Medulla oblongata (tissue), 1 donor: Measurements from ENCODE around the gene SUCLG1.
A peak's percentile ranks its signal among the peaks of the same experiment; 100 is the strongest.
"Not testable (repeated sequence)": the region's sequence is repeated elsewhere in the genome, so short reads cannot be mapped to it uniquely, and the experiment has no call there.

Experiments
- DNase-seq: peaks from one replicate; pipeline ENCODE4 v3.0.0-alpha.2; 2015; ENCODE audit errors: extremely low spot score

Gene SUCLG1

DNA sequence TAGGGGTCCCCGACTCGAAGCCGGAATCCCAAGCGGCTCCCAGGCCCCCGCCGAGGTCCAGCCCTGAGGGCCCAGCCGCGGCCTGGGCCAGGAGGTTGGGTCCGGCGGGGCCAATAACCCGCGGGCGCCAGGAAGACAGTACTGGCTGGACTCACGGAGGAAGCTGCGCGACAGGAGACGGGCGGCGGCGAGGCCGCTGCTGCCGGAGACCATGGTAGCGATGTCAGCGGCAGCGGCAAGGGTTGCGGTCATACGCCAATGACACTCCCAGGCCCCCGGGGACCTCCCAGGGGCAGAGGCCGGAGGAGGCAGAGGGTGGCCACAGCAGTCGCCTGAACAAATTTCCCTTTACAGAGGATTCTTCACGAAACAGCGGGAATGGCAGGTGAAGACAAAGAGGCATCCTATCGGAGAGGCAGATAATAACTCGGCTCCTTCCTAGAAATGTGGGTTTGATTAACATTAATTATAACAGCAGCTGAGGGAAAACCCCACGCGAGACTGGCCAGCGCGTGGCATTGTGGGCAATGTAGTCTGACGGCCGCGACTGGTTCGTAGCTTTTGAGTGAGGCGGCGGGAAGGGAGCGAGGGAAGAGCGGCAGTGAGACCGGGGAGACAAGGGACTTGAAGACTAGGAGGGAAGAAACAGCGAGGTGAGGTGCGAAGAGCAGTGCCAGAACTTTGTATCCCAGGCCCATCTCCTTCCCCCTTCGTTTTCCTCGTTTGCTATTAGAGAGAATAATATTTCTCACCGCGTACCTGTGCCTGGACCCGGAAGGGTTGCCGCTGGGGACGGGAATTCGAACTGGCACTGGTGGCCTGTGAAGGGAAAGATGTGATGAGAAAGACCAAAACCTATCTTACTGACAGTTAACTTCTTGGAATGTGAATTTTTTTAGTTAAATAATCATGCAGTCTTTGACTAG is at the start of gene SUCLG1:
SUCLG1 (minus strand) TSS at position 263 of the 926 bp plus-strand sequence; CDS start at position 252, 11 bp downstream.
- DNase-seq = peak; percentile 93

DNA sequence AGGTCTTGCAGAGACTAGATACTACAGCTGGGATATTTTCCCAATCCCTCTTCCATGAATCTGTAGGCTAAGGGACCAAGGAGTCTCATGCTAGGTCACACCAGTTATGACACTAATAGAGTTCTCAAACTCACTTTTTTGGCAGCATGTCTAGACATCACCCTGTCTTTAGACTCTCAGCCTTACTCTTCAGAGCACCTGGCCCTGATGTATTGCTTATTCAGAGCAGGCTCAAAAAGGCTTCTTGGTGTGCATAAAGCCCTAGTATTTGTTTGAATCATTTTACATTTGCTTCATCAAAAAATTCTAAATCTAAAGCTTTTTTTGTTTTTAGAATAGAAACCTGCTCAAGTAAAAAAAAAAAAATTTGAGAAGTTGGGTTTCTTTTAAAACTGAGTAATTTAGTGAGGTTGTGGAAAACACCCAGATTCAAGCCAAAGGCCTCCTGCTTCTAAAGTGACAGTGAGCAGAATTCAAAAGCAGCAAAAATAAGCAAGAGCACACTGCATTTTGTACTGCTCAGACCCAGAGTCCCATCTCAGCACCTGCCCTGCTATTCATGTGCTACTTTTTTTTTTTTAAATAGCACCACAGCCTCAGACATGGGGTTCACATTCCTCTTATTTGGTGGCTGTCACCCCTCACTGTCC is 39.2 kb upstream of the SUCLG1 start:
- DNase-seq = no peak

DNA sequence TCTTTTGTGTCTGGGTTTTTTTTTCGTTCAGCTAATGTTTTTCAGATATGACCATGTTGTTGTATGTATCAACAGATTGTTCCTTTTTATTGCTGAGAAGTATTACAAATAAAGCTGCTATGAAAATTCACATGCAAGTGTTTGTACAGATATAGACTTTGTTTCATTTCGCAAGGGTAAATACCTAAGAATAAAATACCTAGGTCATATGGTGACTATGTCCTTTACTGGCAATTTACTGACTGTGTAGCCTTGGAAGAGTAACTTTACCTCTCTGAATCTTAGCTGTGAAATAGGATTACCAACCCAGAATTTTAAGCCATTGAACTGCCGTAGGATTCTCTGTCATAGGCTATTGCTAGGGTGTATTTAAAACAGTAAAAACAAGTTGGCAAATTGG is 38.2 kb upstream of the SUCLG1 start:
- DNase-seq = no peak

DNA sequence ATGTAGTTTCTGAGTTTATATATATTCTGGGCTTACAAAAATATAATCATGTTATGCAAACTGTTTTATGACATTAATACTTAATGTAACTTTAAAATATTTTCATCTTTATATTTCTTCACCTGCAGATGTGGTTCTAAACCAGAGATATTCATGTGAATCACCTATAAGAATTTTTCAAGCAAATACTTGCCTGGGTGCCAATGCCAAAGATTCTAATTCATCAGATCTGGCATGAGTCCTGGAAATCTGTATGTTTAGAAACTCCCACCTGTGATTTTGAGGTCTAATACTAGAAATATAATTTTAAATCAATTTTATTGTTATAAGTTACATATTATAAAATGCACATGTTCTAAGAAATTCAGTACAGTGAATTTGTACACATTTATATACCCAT is 37.3 kb upstream of the SUCLG1 start:
- DNase-seq = no peak

DNA sequence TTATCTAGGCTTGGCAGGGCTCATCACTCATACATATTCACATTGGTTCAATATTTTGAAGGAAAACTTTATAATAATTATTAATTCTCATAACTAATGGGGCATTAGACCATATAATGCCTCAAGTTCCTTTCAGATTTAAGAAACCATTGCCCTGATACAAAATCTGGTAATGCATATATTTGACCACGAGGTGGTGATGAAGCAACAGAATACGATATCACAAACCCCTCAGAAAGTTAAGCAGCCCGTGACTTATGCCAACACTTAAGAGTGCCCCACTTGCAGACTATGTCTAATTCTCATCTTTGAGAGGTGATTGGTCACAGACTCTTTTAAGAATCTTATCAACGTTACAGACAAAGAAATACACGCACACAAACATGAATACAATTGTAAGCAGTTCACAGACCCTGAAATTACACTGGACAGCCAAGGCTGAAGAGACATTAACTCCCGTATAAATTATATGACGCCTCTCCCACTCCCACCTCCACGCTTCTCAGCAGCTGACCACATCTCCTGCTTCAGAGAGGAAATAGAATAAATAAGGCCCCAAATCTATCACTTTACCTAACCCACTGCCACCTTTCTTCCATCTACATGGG is 36.6 kb upstream of the SUCLG1 start:
- DNase-seq = peak; percentile 88

DNA sequence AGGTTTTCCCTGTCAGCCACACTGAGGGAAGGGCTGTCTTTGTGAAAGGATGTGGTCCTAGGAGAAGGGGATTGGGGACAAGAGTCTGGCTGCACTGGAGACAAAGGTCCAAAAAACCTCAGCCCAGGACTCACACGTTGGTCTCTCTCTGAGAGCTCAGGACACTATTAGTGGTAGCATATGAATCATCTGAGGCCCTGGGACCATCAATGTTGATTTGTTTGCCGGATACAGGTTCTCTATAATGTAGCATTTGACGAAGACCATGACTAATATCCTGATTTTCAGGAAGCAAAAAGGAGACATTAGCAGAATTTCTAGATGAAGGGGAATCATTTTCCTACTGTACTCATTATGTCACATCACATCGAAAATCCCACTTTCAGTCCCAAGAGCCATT is 35.0 kb upstream of the SUCLG1 start:
- DNase-seq = no peak

DNA sequence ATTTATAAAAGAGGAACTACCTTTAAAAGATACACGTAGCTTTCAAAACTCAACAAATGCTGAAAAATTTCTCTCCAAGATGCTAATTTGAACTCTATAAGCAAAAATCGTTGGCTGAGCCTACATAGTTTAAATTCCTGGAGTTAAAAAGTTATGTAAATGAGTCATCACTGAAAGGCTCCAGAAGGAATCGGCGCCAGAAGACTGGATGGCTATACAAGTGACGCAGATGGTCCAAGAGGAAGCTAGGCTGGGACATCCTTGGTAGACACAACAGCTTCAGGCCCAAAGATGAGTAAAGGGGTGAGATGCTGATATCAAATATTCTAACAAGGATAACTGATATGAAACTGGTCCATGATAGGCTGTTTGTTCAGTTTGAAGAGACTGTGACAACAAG is 34.4 kb upstream of the SUCLG1 start:
- no peak for DNase-seq

DNA sequence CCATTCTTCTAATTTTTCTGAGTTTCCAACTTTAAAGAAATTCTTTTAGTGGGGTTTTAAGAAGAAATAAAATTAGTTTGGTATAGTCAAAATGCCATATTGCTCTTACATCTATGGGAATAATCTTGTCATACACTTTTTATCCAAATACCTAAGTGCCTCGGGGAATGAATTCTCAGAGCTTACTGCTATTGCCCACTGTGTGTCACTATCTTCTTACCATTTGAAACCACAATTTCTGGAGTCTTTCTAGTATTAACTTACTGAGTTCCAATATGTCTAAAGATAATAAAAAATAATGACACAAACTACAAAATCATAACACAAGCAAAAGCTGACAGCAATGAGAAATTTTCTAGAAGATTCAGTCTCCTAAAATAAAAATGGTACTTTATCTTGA is 33.5 kb upstream of the SUCLG1 start:
- DNase-seq = no peak

DNA sequence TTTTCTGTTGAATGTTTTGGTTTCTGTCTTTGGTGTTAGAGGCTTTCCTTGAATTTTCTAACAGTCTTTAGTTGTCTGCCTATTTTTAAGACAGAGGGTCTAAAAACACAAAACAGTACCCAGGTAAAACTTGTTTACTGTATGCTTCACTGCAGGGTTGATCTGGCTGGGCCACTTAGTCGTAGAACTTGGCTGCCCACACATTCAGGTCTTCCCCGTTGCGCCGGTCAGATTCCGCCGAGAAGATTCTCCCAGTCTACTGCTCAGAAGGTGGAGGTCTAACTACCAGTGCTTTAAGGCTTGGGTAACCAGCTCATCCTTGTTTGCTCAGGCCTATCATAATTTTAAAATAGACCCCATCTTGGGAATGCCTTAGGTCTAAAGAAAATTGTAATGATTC is 32.7 kb upstream of the SUCLG1 start:
- DNase-seq = no peak

DNA sequence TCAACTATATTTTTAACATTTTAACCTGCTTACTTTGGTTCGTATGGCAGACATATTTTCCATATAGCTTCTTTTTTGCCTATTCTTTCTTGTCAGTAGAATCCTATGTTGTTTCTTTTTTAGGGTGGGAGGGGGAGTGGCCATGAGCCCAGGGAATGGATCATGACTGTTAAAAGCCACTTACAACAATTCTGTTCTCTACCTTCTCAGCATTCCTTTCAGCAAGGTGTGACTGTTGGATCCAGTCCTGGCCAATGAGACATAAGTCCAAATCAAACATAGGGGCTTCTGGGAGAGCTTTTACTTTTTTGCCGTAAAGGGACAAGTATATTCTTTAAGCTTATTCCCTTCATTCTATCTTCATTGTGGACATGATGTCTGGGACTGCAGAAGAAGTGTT is 32.2 kb upstream of the SUCLG1 start:
- DNase-seq = no peak

DNA sequence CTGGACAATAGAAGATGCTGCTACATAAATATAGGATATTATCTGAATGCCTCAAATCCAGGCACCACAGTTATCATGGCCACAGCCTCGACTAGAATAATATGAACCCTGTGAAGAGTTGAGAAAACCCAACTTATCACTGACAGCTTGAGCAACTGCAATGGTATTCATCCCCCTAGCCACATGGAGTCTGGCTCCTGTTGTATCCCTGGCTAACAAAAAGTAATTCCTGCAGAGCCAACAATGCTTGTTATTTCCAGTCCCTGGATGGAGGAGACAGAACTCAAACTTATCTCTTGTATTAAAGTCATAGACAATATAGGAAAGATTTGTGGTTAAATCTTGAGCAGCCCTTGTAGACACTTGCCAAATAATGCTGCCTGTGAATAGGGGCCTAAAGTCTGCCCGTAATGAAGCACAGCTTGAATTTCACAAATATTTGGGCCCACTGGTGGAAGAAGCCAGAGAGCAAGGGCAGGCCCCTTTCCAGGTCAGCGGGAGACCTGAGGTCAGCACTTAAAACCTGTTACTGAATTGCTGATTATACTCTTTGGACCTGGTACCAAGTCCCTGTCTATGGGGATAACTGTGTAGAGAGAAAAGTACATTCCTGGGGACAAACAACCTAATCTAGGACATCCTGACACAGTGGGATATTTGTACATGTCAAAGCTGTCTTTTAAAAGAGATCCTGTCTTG is 28.4 kb upstream of the SUCLG1 start:
- no peak for DNase-seq

DNA sequence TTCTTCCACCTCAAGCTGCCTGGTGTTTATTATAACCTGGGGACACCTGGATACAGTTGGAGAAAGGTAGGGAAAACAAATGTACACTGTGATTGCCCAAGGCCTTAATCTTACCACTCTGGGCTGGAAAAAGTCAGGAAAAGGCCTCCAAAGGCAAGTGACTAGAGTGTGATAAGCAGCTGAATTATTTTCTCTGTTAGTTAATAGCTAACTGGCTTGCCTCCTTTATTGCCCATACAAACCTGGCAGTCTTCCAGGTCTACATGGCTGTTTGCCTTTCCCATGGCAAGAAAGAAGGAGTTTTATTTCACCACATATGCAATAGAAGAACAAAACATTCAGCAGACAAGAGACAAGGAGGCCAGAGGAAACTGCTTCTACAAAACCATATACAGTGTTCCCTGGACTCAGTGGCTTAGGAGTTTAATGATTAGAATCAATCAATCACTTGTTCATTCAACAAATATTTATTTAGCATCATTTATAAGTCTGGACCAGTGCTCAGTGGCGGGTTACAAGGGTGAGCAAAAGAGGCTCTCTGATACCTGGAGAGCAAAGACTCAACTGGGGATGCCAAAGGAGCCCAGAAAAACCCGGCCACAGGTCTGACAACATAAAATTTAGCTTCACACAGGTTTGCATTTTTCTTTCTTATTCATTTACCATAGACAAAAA is 27.5 kb upstream of the SUCLG1 start:
- DNase-seq = no peak

DNA sequence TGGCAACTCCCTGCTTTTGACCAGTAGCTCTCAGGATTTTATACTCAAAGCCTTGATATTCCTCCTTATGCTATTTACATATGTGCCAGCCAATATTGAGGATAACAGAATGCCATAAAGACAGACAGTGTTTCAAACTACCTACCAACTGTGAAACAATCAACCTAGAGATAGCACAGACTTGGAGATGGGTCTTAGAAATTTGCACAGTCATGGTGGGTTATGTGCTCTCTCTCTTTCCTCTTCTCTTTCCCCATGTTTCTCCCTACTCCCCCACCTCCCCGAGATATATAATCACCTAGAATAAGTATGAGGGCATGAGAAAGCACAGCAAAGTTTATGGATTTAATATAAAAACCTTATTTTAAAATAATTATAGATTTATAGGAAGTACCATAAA is 24.2 kb upstream of the SUCLG1 start:
- DNase-seq = no peak

DNA sequence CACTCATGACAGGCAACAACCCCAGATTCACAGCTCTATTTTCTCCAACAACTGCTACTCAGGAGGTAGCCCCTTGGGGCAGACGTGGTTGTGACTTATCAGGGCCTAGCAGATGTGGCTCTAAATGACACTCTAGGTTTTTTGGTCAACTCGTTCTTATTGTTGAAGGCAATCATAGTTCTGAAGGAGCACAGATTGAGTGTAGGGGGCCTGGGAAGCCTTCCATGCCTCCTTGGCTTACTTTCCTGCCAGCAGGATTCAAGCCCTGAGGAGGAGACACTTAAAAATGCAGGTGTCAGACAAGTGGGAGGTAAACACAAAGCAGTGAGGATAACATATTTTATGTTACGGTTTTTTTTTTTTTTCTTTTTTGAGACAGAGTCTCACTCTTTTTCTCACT is 23.5 kb upstream of the SUCLG1 start:
- no peak for DNase-seq

DNA sequence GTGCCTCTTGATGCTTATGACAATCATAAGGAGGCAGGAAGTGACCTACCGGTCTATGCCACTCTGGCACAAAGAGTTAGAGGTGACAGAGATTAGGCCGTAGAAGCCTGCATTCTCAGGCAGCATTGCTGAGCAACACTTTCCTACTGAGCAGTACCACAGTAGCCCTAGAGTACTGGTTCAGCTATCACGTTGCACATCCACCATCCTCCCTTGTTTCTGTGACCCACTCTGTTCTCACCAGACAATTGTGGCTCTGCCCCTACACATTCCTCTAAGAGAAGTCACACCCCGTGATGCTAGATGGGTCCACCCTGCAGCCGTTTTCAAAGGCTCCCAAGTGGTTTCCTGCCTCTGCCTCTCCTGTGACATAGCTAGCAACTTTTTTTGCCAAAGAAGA is 22.6 kb upstream of the SUCLG1 start:
- no peak for DNase-seq

DNA sequence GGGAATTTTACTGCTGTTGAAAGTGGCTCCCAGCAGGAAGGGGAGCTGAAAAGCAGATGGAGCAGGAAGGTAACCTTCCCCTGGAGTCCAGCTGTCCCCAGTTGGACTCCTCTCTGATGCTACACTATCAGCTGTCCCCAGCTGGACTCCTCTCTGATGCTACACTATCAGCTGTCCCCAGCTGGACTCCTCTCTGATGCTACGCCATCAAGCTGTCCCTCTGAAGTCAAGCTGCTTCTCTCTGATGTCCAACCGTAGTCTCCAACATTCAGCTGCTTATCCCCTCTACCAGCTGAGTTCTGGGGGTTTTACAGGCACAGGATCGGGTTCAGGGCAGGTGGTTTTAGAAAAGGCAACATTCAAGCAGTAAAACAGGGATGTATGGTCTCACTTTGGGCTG is 19.8 kb upstream of the SUCLG1 start:
- DNase-seq = no peak

DNA sequence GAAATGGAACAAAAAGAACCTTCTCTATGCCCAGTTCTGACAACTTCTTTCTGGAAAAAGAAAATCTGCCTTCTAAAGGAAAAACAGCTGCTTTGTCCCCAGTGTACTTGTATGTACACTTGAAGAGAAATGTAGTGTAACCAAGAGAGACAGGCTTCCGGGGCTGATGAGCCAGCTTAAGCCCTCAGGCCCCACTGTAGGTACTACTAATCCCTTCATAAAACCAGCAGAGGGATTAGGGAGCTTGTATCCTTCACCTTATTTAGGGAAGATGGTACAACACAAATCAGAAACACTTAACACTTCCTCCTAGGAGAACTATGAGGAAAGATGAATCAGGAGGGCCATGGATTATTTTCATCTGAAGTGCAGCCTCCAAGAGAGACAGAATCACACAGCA is 18.8 kb upstream of the SUCLG1 start:
- no peak for DNase-seq

DNA sequence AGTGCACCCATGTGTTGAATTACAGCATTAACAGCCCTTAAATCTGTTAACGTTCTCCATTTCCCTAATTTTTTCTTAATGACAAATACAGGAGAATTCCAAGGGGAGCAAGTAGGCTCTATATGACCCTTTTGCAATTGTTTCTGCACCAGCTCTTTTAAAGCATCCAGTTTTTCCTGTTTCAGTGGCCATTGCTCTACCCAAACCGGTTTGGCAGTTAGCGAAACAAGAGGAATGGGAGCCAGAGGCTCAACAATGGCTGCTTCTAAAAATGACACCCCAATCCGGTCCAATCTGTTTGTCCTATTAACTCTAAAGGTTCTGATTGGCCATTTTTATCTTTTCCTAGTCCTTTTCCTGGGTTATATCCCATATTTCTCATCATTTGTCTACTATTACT is 15.1 kb upstream of the SUCLG1 start:
- no peak for DNase-seq

DNA sequence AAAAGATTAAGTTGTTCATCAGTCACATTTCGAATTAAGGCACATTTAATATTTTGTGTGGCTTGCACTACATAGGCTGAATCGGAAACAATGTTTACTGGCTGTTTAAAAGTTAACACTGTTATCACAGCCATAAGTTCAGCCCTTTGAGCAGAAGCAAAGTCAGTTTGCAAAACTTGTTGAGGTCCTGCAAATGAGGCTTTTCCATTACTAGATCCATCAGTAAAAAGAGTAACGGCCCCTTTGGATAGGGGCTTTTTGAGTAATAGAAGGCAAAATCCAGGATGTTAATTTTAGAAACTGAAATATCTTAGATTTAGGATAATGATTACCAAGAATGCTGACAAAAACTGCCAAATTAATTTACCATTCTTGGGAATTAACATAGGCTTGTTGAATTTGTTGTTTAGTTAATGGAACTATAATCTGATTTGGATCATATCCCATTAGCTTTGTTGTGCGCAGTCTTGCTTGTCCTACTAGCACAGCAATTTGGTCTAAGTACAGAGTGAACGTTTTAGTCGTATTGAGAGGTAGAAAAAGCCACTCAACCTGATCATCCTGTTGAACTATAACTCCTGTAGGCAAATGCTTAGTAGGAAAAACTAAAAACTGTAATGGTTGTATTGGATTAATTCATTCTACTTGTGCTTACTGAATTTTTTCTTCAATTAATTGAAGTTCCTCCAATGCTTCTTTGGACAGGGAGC is 13.9 kb upstream of the SUCLG1 start:
- no peak for DNase-seq

DNA sequence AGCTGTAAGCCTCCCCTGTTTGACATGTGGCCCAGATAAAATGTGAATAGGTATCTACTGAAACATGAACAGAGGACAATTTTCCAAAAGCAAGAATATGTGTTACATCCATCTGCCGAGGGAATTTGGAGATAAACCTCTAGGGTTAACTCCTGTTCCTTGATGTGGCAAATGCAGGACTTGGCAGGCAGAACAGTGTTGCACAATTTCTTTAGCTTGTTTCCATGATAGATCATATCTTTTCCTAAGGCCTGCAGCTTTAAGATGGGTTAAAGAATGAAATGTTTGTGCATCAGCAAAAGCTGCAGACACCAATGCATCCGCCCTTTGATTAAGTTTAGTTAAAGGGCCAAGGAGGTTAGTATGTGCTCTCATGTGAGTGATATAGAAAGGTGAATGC is 13.3 kb upstream of the SUCLG1 start:
- not testable (repeated sequence) for DNase-seq

DNA sequence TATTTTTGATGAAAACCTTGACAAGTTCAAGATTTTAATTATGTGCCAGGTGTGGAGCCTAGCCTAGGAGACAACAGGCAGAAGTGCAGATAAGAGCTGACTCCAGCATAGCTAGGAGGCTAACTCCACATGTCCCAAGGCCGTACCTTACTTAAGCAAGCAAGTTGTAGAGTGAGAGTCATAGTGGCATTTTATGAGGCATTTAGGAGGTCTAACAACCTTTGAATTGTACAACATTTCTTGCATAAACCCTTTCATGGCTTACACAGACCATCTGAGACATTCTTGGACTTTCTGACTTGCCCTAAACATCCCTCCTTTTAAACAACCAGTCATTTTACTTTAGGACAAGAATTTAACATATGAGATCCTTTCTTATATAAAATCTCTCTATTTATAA is 8.3 kb upstream of the SUCLG1 start:
- no peak for DNase-seq
